Keratinocyte (primary cell): ENCODE data around the gene SURF1.

Experiments
- CTCF ChIP-seq, 3 experiments: IDR thresholded peaks in 1 of 3; conservative IDR thresholded peaks in 1 of 3; optimal IDR thresholded peaks in 1 of 3; 2 replicates in 2 of 3; 3 replicates in 1 of 3; pipeline versions ENCODE3 to v1.5.1; 2011; ENCODE audit warnings: low read length in 3 of 3, mild to moderate bottlenecking in 3 of 3, moderate library complexity in 2 of 3, control low read depth in 1 of 3, inconsistent platforms in 1 of 3; ENCODE audit not compliant: insufficient read depth in 2 of 3; ENCODE audit errors: extremely low read depth in 1 of 3
- EZH2 ChIP-seq: IDR thresholded peaks from one replicate; pipeline ENCODE4 v1.6.1; 2012; ENCODE audit warnings: inconsistent platforms, mild to moderate bottlenecking, low read length, moderate library complexity

GRCh38 chr9:133374612-133375115 lies 18.4 kb upstream of the SURF1 start:
- TF ChIP-seq EZH2: no peak
- no peak for TF ChIP-seq CTCF (optimal IDR thresholded peaks at IDR 0.05 in 1 of 3, IDR thresholded peaks at IDR 0.05 in 1 of 3, conservative IDR thresholded peaks at IDR 0.05 in 1 of 3; ENCODE audit: extremely low read depth in 1 of 3, insufficient read depth in 2 of 3, low read length in 3 of 3)
